HG03103 (cell line): ENCODE data around the gene FARP2.

Source experiments
- ATAC-seq: cut with Tn5 transposase; IDR thresholded peaks from one replicate; pipeline ENCODE4 v1.9.1; 2021; ENCODE audit warnings: low read depth; ENCODE audit not compliant: unreplicated experiment

Gene FARP2

GRCh38 chr2:241479026-241479898, 123.2 kb downstream of the FARP2 start:
- ATAC-seq = no peak

- ATAC-seq = no peak
Observed at GRCh38 chr2:241481687-241482086, 125.6 kb downstream of the FARP2 start.

- ATAC-seq = no peak
Observed at GRCh38 chr2:241482126-241482955, 126.3 kb downstream of the FARP2 start.

- no peak for ATAC-seq
Observed at GRCh38 chr2:241483305-241483704, 127.2 kb downstream of the FARP2 start.

GRCh38 chr2:241485172-241485911, 129.3 kb downstream of the FARP2 start:
- no peak for ATAC-seq

GRCh38 chr2:241489088-241489487, 133.0 kb downstream of the FARP2 start:
- no peak for ATAC-seq

GRCh38 chr2:241489733-241490680, 133.9 kb downstream of the FARP2 start:
- ATAC-seq = no peak

- no peak for ATAC-seq
Observed at GRCh38 chr2:241490825-241491506, 134.9 kb downstream of the FARP2 start.

GRCh38 chr2:241491549-241492173, 135.6 kb downstream of the FARP2 start:
- ATAC-seq = no peak

GRCh38 chr2:241492174-241492565, 136.1 kb downstream of the FARP2 start:
- no peak for ATAC-seq

GRCh38 chr2:241493092-241493491, 137.0 kb downstream of the FARP2 start:
- no peak for ATAC-seq

- ATAC-seq = no peak
Observed at GRCh38 chr2:241494311-241494908, 138.3 kb downstream of the FARP2 start.

- no peak for ATAC-seq
Observed at GRCh38 chr2:241495172-241496002, 139.3 kb downstream of the FARP2 start.

- no peak for ATAC-seq
Observed at GRCh38 chr2:241496003-241496707, 140.1 kb downstream of the FARP2 start.

GRCh38 chr2:241496904-241497877, 141.1 kb downstream of the FARP2 start:
- no peak for ATAC-seq
